HG02759 (cell line): Measurements from ENCODE around the gene PHGDH.
A peak's percentile ranks its signal among the peaks of the same experiment; 100 is the strongest.
"Not testable (repeated sequence)": the region's sequence is repeated elsewhere in the genome, so short reads cannot be mapped to it uniquely, and the experiment has no call there.

Experiments
- ATAC-seq: cut with Tn5 transposase; IDR thresholded peaks from one replicate; pipeline ENCODE4 v1.9.1; 2021; ENCODE audit warnings: mild to moderate bottlenecking, moderate library complexity; ENCODE audit not compliant: unreplicated experiment

Gene PHGDH

DNA sequence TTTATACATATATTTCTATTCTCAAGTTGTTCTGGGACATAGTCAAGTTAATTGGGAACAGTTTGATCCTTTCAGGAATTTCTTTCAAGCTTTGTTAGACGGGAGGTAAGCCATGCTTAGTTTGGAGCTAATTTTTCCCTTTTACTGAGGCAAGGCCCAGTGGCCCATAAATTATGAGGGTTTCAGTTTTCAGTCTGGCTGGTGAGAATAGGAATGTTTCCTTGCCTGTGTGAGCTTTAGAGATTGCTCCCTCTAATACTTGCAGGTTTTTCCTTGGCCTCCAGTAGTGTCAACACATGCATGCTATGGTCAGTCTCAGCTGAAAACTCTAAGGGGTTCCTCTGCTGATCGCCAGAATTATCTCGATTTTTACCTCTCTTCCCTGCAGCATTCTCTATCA lies 14.1 kb upstream of the PHGDH start:
- ATAC-seq: no peak

DNA sequence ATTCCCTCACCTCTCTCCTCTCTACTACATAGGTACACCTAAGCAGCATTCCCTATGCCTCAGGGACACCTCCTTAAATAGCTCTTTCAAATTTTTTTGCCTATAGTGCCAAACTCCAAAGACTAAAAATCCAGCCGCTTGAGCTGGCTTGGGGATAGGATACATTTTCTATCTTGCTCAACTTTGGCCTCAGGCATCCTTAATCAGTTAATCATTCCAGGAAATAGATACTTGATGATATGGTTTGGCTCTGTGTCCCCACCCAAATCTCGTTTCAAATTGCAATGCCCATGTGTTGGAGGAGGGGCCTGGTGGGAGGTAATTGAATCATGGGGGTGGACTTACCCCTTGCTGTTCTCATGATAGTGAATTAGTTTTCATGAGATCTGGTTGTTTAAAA lies 11.4 kb upstream of the PHGDH start:
- no peak for ATAC-seq

DNA sequence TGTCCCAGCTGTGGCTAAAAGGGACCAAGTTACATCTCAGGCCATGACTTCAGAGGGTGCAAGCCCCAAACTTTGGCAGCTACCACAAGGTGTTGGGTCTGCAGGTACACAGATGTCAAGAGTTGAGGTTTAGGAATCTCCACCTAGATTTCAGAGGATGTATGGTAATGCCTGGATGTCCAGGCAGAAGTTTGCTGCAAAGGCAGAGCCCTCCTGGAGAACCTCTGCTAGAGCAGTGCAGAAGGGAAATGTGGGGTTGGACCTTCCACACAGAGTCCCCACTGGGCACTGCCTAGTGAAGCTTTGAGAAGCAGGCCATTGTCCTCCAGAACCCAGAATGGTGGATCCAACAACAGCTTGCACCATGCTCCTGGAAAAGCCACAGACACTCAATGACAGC lies 10.1 kb upstream of the PHGDH start:
- ATAC-seq: no peak

DNA sequence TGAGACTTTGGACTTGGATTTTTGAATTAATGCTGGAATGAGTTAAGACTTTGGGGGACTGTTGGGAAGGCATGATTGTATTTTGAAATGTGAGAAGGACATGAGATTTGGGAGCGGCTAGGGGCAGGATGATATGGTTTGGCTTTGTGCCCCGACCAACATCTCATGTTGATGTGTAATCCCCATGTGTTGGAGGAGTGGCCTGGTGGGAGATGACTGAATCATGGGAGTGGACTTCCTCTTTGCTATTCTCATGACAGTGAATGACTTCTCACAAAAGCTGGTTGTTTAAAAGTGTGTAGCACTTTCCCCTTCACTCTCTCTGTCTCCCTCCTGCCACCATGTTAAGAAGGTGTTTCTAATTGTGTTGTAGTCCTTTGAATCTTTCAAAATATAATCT lies 9.3 kb upstream of the PHGDH start:
- ATAC-seq: no peak

DNA sequence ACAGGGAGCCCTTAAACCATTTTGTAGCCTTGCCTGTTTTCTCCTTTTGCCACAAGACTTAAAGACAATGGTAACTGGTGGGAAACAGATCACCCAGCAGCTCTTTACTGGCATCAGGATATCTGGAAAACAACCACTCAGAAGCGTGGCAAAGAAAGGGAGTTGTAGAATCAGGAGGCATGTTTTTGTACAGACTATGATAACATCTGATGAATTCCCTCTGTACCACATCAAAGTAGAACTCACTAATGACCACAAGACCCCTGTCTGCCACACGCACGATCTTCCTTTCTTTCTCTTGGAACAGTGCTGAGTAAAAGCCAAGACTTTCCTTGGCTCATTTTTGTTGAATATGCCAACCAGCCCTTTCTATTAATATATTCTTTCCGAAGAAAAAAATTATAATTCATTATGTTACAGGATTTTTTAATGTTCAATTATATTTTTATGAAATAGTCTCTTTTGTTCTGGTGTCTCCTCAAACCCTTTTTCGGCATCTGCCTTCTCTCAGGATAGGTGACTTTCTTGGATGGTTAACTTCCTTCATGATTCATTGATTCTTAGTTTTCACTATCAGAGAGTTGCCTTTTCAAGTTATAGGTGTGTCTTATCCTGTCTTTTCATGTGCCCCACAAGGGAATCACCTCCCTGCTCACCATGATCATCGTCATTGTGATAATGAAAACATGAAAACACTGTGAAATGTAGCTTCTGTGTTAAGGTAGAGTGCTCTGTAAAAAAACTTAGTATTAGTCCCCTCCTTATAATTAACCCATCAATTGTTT lies 7.9 kb upstream of the PHGDH start:
- ATAC-seq: no peak

DNA sequence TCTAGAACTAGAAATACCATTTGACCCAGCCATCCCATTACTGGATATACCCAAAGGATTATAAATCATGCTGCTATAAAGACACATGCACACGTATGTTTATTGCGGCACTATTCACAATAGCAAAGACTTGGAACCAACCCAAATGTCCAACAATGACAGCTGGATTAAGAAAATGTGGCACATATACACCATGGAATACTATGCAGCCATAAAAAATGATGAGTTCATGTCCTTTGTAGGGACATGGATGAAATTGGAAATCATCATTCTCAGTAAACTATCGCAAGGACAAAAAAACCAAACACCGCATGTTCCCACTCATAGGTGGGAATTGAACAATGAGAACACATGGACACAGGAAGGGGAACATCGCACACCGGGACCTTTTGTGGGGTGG lies 5.1 kb upstream of the PHGDH start:
- not testable (repeated sequence) for ATAC-seq

- not testable (repeated sequence) for ATAC-seq
These were observed 354 bp upstream of the PHGDH start for GRCh38 chr1:119711356-119711803.

DNA sequence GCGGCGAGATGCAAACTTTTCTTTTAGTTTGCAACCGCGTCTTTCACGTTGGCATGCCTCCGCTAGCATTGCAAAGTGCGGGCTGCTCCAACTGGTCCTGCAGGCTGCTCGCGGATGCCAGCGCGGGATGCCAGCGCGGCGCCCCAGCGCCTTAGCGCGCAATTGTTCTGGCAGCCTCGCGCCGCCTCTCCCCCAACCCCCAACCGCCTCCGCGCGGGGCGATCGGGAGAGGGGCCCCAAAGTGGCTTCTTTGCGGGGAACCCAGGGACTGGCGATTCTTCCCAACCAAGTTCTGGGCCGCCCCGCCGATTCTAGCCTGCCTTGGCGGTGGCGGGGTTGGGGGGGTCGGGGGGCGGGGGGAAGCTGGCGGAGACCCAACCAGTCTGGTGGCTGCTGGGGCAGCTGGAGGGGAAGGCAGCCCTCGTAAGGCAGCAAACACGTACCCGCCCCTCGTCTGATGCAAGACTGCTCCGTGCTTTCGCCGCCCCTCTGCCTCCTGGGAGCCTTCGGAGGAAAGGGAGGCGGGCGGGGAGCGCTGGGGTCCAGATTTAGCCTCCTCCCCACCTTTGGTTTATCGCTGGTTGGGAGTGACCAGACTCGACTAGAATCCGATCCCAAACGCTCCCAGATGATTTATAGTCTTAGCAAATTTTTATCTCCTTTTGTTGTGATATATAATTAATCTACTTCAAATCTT lies 756 bp downstream of the PHGDH start:
- ATAC-seq: peak; percentile 50

DNA sequence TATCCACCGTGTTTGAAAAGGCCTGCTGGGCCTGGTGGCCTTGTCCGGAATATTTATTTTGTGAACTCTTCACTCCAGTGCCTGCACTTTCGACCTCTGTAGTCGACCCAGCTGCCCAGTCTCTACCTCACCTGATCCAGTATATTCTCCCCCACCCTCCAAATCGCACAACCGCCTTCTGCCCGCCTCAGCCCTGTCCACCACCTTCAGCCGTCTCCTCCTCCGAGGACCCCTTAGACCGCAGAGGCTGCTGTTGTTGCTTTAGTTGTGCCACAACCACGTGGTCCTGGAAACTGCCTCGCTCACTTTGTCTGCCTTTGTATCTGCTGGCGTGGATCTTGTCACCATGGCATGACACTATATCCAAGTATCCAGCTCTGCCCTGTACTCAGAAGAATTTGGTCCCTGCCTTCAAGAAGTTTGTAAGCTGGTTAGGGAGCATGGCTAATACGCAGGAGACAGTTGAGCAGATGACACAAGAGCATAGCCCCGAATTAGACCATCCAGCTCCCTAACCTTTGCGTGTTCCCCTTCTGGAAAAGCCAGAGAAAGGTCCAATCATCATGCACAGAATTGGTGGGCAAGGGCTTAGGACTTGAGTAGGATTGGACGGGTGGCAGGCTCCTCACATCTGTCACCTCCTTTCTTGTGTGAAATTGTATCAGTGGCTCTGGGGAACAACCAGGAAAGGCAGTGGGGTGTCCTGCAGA lies 1.5 kb downstream of the PHGDH start:
- no peak for ATAC-seq

- ATAC-seq: no peak
These were observed 2.2 kb downstream of the PHGDH start for GRCh38 chr1:119713749-119714456.

DNA sequence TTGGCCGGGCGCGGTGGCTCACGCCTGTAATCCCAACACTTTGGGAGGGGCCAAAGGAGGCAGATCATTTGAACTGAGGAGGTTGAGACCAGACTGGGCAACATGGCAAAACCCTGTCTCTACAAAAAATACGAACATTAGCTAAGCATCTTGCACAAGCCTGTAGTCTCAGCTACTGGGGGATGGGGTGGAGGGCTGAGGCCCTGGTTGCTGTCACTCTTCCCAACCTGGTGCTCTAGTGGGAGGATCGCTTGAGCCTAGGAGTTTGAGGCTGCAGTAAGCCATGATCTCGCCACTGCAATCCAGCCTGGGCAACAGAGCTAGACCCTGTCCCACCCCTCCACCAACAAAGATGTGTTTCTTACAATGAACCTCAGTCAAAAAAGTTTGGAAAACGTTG lies 2.8 kb downstream of the PHGDH start:
- no peak for ATAC-seq

- ATAC-seq: no peak
These were observed 3.8 kb downstream of the PHGDH start for GRCh38 chr1:119715542-119715941.

GRCh38 chr1:119718409-119718808 lies 6.7 kb downstream of the PHGDH start:
- no peak for ATAC-seq

DNA sequence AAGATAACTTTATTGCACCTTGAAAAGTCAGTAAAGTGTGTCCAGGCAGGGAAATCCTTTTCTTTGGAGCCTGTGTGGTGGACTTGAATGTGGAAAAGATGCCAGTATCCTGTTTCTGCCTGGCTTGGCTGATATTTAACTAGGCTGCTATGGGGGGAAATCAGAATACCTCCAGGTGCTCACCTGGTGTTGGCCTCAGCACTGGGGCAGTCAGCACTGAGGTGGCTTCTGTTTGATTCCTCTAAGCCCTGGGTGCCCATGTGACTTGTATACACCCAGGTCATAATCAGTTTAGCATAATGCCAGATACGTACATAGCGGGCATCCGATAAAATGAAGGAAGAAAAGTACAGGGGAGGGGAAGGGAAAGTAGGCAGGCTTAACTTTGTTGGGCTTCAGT lies 7.2 kb downstream of the PHGDH start:
- ATAC-seq: no peak

- ATAC-seq: no peak
These were observed 9.2 kb downstream of the PHGDH start for GRCh38 chr1:119720866-119721440.

GRCh38 chr1:119721896-119722295 lies 10.2 kb downstream of the PHGDH start:
- ATAC-seq: no peak

- ATAC-seq: no peak
These were observed 13.0 kb downstream of the PHGDH start for GRCh38 chr1:119724611-119725218.

DNA sequence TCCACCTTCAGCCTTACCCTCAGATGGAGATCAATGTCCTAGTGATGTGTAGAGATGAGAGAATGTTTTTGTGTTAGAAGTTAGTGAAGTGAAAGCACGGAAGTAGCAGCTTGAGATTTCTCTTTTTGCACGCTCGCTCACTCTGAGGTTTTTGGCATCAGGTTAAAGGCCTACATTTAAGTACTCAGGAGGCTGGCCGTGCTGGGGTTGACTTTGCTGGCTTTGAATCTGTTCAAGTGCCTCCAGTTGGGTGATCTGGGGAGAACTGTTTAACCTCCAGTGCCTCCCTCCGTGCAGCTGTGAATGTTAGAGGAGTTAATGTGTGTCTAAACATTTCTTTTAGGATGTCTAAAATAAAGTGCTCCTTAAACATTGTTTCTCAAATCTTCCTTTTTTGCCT lies 13.9 kb downstream of the PHGDH start:
- no peak for ATAC-seq

- ATAC-seq: peak; percentile 70
These were observed 16.3 kb downstream of the PHGDH start for GRCh38 chr1:119727991-119728390.

- no peak for ATAC-seq
These were observed 17.3 kb downstream of the PHGDH start for GRCh38 chr1:119729044-119729443.
